Activated CD8-positive, alpha-beta T cell treated with anti-CD3 and anti-CD28 coated beads for 36 hours (primary cell): ENCODE results near the gene EIF3J. TPM values are rescaled to one million over a fixed set of nuclear protein-coding genes. Genes with fewer than 3 reads are reported as not detected.

ENCODE experiments used
- ATAC-seq: fragments of 200-7000 bp; cut with Tn5 transposase; one replicate; pipeline ENCODE4 v1.10.0; 2021; ENCODE audit warnings: mild to moderate bottlenecking, moderate library complexity
- CTCF ChIA-PET: fragments of 350-600 bp; sonication (Branson Sonifier 250); formaldehyde crosslinking; loops from one replicate; lab custom pipeline; 2021; ENCODE audit warnings: antibody characterized with exemption; lab: Charles Lee
- POLR2A ChIA-PET: fragments of 350-600 bp; sonication (Branson Sonifier 250); formaldehyde crosslinking; loops from one replicate; lab custom pipeline; 2021; ENCODE audit warnings: antibody characterized with exemption; lab: Charles Lee
- DNase-seq: peaks from one replicate; pipeline ENCODE4 v3.0.0-alpha.2; 2020
- H3K27ac Mint-ChIP-seq: one replicate; pipeline ENCODE4 v1.8.0; 2021; ENCODE audit warnings: mild to moderate bottlenecking, mixed read lengths
- H3K27me3 Mint-ChIP-seq: one replicate; pipeline ENCODE4 v1.8.0; 2021; ENCODE audit warnings: mixed read lengths
- H3K36me3 Mint-ChIP-seq: one replicate; pipeline ENCODE4 v1.8.0; 2021; ENCODE audit warnings: low read depth, mixed read lengths
- H3K4me1 Mint-ChIP-seq: one replicate; pipeline ENCODE4 v1.8.0; 2021; ENCODE audit warnings: low read depth, mixed read lengths
- H3K4me3 Mint-ChIP-seq: one replicate; pipeline ENCODE4 v1.8.0; 2021; ENCODE audit warnings: mild to moderate bottlenecking, moderate library complexity, mixed read lengths
- H3K9me3 Mint-ChIP-seq: one replicate; pipeline ENCODE4 v1.8.0; 2021; ENCODE audit warnings: mixed read lengths
- CTCF ChIP-seq: fragments of 200-600 bp; IDR thresholded peaks from one replicate; pipeline ENCODE4 v1.8.0; 2022; ENCODE audit warnings: antibody characterized with exemption, mild to moderate bottlenecking
- intact Hi-C: fragments of 100-400 bp; cut with micrococcal nuclease; formaldehyde crosslinking; loops from one replicate; pipeline ENCODE4 v1.10.0; 2022
- total RNA-seq, 2 experiments: library from RNA; stranded (reverse); gene quantifications; one replicate each; pipeline ENCODE4 v1.2.3, GENCODE V29; 2021

Gene EIF3J
- total RNA-seq, result 100 to 1,000 TPM; 109 to 112 TPM

- Mint-ChIP-seq H3K36me3 (peaks cover 52% of the 10 kb centered on the region), H3K27me3 (no peaks in the 10 kb centered on the region), H3K4me3 (peak within 1 kb of the TSS; percentile 87), H3K4me1 (peaks cover 45% of the 10 kb centered on the region), H3K9me3 (no peaks in the 10 kb centered on the region), H3K27ac (peak within 1 kb of the TSS; percentile 96)
- DNase-seq (peak; percentile 95), ATAC-seq (peak; percentile 93)
- CTCF ChIA-PET, result interaction anchor here (1.1 to 2.4 kb wide), 3 partner anchors 8 to 109 kb away, joined by 4 to 15 read pairs (median 4); no protein-coding TSS in a partner anchor
- intact Hi-C loops, result loop anchor here (1.0 to 10.0 kb wide), 3 partner anchors 9 to 232 kb away; partner anchors contain the start of gene CTDSPL2
- TF ChIP-seq CTCF, result no peak
- POLR2A ChIA-PET, result interaction anchor here (0.6 to 2.8 kb wide), 10 partner anchors 9 to 251 kb away, joined by 3 to 41 read pairs (median 3); partner anchors contain the start of gene CTDSPL2
Observed at GRCh38 chr15:44536962-44537734, at the start of gene EIF3J. TSS of gene EIF3J (plus strand) at chr15:44537147. CDS start at chr15:44537195, 48 bp downstream.

GRCh38 chr15:44489464-44489863, 47.5 kb upstream of the EIF3J start:
- Mint-ChIP-seq H3K9me3 (no peaks in the 10 kb centered on the region), H3K4me1 (peaks cover 35% of the 10 kb centered on the region), H3K36me3 (peaks cover 45% of the 10 kb centered on the region), H3K4me3 (no peak overlapping the region), H3K27me3 (no peaks in the 10 kb centered on the region), H3K27ac (peak overlapping the region; percentile 47)
- ATAC-seq (peak; percentile 92), DNase-seq (no peak)
- ChIA-PET CTCF (interaction anchor here (3.0 kb wide), 1 partner anchor 12 kb away, joined by 16 read pairs; no protein-coding TSS in a partner anchor), POLR2A (no interaction called here)
- TF ChIP-seq CTCF, result no peak
- intact Hi-C loops, result loop anchor here (10.0 kb wide), 1 partner anchor 65 kb away; the partner anchor contains the start of gene CTDSPL2

DNA sequence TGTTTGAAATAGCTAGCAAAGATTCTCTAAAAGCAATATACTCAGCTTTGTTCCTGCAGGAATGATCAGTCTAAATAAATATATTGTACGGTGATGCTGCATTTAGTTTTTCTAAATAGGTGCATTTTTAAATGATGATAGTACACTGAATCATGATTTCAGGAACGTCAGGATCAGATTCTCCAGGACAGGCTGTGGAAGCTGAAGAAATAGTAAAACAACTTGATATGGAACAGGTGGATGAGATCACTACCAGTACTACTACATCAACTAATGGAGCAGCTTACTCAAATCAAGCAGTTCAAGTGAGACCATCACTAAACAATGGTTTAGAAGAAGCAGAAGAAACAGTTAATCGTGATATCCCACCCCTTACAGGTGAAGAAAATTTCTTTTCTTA, 46.3 kb upstream of the EIF3J start:
- H3K27ac Mint-ChIP-seq, result no peak overlapping the region
- H3K27me3 Mint-ChIP-seq, result no peaks in the 10 kb centered on the region
- DNase-seq (no peak), ATAC-seq (no peak)
- TF ChIP-seq CTCF, result no peak
- peaks cover 31% of the 10 kb centered on the region for H3K4me1 Mint-ChIP-seq
- no peaks in the 10 kb centered on the region for H3K9me3 Mint-ChIP-seq
- H3K4me3 Mint-ChIP-seq, result no peak overlapping the region
- POLR2A ChIA-PET, result no interaction called here
- CTCF ChIA-PET, result interaction anchor here (1.2 to 3.0 kb wide), 3 partner anchors 11 to 13 kb away, joined by 5 to 16 read pairs (median 6); no protein-coding TSS in a partner anchor
- intact Hi-C loops, result no loop called here
- H3K36me3 Mint-ChIP-seq, result peaks cover 44% of the 10 kb centered on the region

- ATAC-seq, result no peak
- intact Hi-C loops, result no loop called here
- no peak for TF ChIP-seq CTCF
- ChIA-PET POLR2A (no interaction called here), CTCF (interaction anchor here (1.1 kb wide), 1 partner anchor 23 kb away, joined by 3 read pairs; no protein-coding TSS in a partner anchor)
- no peak overlapping the region for H3K27ac Mint-ChIP-seq
- no peaks in the 10 kb centered on the region for H3K27me3 Mint-ChIP-seq
- peaks cover 41% of the 10 kb centered on the region for H3K36me3 Mint-ChIP-seq
- DNase-seq, result no peak
- H3K4me1 Mint-ChIP-seq, result peaks cover 27% of the 10 kb centered on the region
- H3K9me3 Mint-ChIP-seq, result no peaks in the 10 kb centered on the region
- H3K4me3 Mint-ChIP-seq, result no peak overlapping the region
Observed at GRCh38 chr15:44492040-44492439, 44.9 kb upstream of the EIF3J start.

- DNase-seq (no peak), ATAC-seq (no peak)
- intact Hi-C loops, result no loop called here
- ChIA-PET POLR2A (no interaction called here), CTCF (interaction anchor here (0.9 kb wide), 1 partner anchor 9 kb away, joined by 4 read pairs; no protein-coding TSS in a partner anchor)
- Mint-ChIP-seq H3K9me3 (no peaks in the 10 kb centered on the region), H3K4me1 (peaks cover 22% of the 10 kb centered on the region), H3K36me3 (peaks cover 35% of the 10 kb centered on the region), H3K27ac (peak overlapping the region; percentile 53), H3K27me3 (no peaks in the 10 kb centered on the region), H3K4me3 (no peak overlapping the region)
- no peak for TF ChIP-seq CTCF
Observed at GRCh38 chr15:44492672-44493071, 44.3 kb upstream of the EIF3J start.
